HG03060 (cell line): Measurements from ENCODE around the gene PKD2.

ENCODE experiments used
- ATAC-seq: cut with Tn5 transposase; IDR thresholded peaks from one replicate; pipeline ENCODE4 v1.9.1; 2021; ENCODE audit warnings: low read depth, moderate number of reproducible peaks; ENCODE audit not compliant: unreplicated experiment

Gene PKD2

DNA sequence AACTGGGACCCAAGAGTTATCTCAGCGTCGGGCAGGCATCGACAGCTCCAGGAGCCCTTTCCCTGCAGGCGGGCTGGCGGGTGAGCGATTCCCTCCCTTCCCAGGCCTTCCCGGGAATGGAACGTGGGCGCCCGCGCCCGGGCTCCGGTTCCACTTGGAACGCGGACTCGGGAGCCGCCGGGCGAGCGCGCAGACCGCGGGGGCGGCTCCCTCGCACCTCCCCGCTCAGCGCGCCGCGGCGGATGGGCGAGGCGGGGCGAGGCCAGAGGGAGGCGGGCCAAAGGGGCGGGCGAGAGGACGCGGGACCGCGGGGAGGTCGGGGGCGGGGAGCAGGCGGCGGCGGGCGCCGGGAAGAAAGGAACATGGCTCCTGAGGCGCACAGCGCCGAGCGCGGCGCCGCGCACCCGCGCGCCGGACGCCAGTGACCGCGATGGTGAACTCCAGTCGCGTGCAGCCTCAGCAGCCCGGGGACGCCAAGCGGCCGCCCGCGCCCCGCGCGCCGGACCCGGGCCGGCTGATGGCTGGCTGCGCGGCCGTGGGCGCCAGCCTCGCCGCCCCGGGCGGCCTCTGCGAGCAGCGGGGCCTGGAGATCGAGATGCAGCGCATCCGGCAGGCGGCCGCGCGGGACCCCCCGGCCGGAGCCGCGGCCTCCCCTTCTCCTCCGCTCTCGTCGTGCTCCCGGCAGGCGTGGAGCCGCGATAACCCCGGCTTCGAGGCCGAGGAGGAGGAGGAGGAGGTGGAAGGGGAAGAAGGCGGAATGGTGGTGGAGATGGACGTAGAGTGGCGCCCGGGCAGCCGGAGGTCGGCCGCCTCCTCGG, at the start of gene PKD2:
TSS of gene PKD2 (plus strand) at position 332 of the 818 bp plus-strand sequence. CDS start at position 431, 99 bp downstream.
- ATAC-seq = peak; percentile 51

DNA sequence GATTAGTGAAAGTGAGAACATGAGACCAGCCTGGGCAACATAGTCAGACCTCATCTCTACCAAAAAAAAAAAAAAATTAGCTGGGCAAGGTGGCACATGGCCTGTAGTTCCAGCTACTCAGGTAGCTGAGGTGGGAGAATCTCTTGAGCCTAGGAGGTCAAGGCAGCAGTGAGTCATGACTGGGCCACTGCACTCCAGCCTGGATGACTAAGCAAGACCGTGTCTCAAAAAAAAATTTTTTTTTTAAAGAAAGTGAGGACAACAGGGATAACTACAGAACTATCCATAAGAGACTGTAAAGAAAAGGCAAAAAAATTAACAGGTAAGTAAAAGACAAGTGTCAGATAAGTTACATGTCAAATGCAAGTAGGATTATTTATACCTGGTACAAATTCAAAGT, 45.4 kb upstream of the PKD2 start:
- ATAC-seq = no peak

DNA sequence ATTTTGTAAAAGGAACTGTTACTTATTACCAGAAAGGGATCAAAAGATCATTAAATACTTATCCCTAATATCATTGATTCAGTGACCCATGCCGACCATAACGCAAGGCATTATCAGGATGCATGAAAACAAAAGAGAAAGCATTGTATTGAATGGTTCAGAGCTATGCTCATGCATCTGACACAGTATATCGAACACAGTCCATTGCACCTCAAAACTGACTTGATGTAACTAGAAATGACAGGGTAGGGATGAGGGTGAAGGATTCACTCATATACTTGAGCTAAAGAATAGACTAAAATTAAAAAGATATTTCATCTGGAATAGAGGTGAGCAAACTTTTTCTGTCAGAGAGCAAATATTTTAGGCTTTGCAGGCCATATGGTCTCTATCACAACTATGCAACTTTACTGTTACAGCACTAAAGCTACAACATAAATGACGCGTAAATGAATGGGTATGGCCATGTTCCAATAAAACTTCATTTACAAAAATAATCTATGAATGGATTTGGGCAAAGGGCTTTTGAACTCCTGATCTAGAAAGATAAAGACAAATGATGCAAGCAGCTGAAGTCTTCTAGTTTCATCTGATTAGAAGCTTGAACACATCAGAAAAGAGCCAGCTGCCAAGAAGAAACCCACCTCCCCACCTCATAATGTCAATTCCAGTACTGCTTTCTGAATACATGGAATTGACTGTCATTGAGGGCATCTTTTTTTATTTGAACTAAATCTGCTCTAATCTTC, 44.9 kb upstream of the PKD2 start:
- no peak for ATAC-seq

DNA sequence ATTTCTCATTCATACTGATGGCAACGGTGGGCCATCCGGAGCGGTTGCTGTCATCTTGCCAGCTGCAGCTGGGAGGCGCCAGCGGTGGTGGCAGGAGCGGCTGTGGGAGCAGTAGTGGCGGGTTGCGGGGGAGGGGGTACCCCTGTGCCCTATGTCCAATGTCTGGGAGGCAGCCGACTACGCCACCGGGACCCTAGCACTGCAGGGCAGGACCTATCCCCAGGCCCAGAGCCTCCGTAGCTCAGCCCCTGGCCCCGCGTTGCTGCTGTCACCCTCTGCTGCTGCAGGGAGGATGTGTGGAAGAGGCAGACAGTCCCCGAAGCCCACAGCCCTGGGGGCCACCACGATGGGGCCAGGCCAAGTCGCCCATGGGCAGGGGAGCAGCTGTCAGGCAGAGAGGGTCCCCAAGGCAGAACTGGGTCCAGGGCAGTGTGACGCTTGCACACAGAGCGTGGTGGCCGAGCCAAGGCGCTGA, 41.9 kb upstream of the PKD2 start:
- no peak for ATAC-seq

DNA sequence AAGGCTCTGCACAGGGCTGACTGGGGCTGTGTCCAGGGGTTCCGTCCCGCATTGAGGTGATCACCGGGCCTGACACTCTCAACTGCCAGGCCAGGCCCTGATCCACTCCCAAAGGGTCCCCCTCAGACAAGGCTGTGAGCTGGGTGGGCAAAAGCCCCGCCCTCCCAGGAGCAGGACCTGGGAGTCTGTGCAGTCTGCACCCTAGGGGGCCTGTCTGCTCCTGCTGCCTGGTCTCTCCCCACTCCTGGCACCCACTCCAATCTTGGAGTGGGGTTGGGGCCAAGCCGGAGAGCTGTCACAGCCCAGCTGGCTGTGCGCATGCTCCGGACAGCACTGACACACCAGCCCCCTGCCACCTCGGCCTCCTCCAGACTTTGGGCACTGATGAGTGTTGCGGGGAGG, 41.3 kb upstream of the PKD2 start:
- ATAC-seq = no peak

DNA sequence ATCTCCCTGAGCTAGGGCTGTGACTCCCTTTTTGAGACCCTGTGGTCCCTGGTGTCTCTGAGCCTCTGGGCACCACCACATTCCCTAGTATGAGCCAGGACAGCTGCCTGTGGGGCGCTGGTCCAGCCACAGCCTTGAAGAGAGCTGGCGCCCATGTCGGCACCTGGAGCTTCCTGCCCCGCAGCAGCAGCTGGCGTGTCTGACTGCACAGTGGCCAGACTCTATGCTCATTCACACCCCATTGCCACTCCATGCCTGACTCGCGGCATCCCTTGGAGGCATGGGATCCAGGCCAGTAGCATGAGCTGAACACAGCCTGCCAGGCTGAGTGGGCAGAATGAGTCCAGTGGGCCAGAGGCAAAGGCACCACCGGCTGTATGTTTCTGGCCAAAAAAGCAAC, 40.2 kb upstream of the PKD2 start:
- ATAC-seq = no peak

DNA sequence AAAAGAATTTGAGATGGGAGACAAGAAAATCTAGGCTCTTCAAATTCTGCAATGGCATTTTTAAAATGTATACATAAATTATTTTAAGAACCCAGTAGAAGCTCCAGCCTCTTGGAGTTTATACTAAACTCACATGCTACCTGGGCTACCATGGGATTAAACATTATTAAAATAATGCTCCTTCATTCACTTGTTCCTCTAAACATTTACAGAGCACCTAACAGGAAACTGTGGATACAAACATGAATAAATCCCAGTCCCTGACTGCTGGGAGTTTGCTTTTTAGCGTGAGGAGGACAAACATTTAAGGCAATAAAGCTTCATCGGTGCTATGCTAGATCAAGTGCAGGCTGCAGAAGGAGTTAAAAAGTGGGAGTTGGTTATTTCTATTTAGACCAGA, 37.3 kb upstream of the PKD2 start:
- ATAC-seq = no peak

DNA sequence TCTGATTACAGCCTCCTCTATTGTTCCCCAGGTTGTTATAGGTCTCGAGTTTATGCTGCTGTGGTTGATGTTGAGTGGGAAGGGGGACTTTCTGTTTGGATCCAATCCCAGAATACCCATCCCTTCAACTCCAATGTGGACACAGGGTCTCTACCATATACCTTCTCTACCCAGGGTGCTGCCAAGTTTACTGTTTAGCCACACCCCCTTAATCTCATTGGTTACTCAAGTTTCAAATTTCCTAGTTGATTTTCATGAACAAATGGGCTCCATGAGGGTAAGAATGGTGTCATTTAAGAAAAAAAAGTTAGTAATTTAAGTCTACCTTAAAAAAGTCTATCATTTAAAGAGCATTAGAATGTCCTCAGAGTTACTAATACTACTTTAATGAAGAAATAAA, 35.6 kb upstream of the PKD2 start:
- no peak for ATAC-seq

DNA sequence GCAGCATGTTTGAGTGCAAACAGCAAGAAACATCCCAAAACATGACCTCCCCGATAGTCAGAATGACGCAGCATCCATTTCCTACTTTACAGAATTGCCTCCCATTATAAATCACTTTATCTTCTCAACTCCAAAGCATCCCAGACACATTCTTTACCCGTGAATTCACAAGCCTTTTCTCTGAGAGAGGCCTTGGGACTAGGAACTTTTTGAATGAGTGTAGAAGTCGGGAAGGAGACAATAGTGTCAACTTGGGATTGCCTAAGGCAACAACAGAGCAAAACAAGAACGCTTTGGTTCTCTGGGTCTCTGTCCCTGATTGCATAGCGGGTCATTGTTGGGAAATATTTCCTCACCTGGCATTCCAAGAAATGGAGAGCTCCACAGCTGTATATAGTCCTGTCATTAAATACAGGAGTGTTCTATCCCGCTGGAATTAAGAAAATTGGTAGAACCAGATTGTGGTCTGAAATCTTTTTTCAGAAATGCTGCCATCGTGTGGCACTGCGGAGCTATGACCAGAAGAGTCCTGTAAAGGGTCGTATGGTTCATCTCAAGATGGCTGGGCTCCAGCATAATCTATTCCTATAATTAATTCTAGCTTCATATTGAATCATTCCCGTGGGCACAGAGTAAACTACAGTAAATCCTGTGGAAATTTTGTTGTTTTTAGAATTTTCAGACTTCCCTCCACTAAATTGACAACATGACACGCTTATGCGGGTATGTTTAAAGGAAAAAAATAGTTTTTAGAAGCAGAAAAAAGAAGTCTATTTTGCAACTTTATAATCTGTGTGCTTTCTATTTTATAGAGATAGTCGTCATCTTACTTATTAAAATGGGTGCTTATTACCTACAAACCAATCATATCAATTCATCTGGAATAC, 33.9 kb upstream of the PKD2 start:
- peak; percentile 58 for ATAC-seq

DNA sequence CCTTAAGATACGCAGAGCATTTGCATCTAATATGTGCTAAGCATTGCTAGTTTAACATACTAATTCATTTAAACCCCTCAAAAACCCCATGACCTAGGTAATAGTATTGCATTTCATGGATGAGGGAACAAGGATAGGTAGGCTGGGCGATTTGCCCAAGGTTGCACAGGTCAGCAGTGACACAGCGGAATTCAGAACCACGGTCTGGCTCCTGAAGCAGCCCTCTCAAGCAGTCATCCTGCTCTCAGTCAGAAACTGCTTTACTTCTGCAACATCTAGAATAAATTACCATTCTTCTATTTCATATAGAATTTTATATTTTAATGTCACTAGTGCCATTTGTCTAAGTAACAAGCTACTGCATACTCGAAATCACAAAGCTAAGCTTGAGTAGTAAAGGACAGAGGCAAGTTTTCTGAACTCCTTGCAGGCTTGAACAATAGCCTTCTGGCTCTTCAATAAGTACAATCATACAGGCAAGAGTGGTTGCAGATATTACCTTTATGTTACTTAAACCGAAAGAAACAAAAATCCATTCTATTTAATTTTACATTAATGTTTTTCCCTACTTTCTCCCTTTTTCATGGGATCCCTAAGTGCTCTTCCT, 32.5 kb upstream of the PKD2 start:
- no peak for ATAC-seq

DNA sequence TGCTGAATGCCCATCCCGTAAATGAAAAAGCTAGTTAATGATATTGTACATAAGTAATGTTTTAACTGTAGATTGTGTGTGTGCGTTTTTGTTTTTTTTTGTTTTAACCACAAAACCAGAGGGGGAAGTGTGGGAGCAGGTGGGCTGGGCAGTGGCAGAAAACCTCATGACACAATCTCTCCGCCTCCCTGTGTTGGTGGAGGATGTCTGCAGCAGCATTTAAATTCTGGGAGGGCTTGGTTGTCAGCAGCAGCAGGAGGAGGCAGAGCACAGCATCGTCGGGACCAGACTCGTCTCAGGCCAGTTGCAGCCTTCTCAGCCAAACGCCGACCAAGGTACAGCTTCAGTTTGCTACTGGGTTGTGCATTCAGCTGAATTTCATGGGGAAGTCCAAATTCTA, 32.0 kb upstream of the PKD2 start, which contains the start of gene SPP1:
TSS of gene SPP1 (plus strand) at position 249 of the 400 bp plus-strand sequence. CDS start 1,182 bp downstream, outside the sequence.
- no peak for ATAC-seq

DNA sequence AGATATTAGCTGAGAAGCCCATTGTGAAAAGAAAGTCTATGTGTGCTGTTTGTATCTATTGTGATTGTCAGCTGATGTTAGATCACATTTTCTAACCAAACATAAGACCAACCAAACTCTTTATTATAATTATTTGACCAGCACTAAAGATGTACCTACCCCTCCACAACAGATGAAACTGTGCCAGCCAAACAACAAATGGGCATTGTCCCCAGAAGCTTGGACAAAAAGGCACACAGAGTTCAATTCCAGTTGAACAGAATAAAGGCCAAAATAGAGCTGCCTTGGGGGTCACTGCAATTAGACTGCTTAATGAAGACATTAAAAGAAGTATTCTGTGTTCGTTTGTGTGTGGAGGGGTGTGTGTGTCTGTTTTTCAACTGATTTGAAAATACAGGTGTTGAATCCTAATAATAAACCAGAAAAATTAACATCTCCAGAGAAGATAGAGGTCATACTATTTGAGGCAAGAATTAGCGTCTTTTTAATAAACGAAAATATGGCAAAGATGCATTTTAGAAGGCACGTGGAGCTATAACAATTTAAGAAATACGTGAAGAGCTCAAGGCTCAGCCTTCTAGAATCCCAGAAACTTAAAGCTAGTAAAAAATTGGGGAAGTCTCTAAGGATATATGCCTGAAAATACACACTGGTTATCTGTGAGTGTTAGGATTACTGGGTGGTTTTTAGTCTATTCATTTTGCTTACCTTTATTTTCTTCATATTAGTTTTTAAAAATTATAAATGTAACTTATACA, 29.7 kb upstream of the PKD2 start:
- no peak for ATAC-seq

DNA sequence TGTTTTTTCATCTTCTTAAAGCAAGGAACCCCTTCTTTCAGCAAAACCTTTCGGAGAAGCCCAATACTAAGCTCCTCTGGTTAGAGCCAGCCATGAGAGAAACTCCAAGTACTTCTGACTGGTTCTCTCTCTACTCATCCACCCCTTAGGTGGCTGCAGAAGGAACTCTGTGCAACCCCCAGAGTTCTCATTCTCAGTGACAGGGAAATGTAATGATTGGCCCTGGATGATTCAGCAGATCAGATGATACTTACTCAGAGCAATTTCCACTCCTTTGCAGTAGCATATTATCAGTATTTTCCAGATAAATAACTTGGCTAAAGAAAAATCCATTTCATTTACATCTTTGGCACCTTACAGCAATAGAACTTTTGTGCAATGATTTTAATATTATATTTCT, 28.8 kb upstream of the PKD2 start:
- ATAC-seq = no peak

DNA sequence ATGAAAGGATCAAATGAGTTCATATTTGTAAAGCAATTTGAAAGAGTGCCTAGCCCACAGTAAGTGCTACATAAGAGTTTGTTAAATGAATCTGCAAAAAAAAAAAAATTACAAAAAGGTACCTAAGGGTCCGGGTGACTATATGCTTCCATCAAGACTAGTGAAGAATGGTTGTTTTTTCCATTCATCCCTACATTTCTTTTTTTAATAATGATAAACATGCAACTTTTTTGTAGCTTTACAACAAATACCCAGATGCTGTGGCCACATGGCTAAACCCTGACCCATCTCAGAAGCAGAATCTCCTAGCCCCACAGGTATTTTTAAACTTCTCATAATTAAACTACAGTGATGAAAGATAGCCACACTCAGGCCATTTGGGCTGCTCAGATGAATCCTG, 27.6 kb upstream of the PKD2 start:
- no peak for ATAC-seq

DNA sequence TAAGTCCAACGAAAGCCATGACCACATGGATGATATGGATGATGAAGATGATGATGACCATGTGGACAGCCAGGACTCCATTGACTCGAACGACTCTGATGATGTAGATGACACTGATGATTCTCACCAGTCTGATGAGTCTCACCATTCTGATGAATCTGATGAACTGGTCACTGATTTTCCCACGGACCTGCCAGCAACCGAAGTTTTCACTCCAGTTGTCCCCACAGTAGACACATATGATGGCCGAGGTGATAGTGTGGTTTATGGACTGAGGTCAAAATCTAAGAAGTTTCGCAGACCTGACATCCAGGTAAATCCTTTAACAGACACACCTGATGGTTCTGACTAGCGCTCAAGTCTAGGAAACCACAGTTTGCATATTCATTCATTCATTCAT, 25.9 kb upstream of the PKD2 start:
- ATAC-seq = no peak

DNA sequence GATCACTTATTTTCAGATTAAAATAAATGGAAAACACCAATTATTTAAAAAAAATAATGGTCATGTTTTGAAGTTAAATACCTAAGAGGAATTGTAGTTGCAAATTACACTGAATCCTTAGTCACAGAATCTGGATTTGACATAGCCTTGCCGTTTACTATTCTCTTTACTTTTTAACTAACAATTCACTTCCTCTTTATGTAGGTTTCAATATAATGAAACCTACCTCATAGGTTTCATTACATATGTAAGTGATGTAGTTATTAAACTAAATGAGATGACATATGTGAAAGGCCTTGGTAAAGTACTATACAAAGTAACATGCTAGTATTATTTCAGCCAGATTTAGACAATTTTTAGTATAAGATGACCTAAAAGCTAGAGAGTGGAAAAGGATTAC, 25.4 kb upstream of the PKD2 start:
- no peak for ATAC-seq

DNA sequence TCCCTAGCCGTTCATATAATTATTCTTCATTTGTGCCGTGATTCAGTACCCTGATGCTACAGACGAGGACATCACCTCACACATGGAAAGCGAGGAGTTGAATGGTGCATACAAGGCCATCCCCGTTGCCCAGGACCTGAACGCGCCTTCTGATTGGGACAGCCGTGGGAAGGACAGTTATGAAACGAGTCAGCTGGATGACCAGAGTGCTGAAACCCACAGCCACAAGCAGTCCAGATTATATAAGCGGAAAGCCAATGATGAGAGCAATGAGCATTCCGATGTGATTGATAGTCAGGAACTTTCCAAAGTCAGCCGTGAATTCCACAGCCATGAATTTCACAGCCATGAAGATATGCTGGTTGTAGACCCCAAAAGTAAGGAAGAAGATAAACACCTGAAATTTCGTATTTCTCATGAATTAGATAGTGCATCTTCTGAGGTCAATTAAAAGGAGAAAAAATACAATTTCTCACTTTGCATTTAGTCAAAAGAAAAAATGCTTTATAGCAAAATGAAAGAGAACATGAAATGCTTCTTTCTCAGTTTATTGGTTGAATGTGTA, 24.9 kb upstream of the PKD2 start:
- ATAC-seq = no peak

DNA sequence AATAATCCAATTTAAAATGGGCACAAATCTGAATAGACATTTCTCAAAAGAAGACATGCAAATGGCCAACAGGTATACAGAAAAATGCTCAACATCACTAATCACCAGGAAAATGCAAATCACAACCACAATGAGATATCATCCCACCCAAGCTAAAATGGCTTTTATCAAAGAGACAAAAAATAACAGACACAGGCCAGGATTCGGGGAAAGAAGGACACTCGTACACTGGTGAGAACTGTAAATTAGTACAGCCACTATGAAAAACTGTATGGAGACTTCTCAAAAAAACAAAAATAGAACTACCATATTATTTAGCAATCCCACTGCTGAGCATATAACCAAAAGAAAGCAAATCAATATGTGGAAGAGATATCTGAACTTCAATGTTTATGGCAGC, 23.4 kb upstream of the PKD2 start:
- no peak for ATAC-seq
